T-helper 1 cell treated with Interleukin-12 subunit alpha and Interleukin-12 subunit beta and Interleukin-4 antibody, amounts not matched to agents 30 μg/mL and 1 μg/mL, for 36 hours (primary cell): ENCODE data around the gene ETV4.

ENCODE experiments used
- H3K27ac Mint-ChIP-seq: one replicate; pipeline ENCODE4 v1.8.0; 2021; ENCODE audit warnings: mild to moderate bottlenecking, mixed read lengths
- H3K27me3 Mint-ChIP-seq: one replicate; pipeline ENCODE4 v1.8.0; 2021; ENCODE audit warnings: low read depth, mixed read lengths
- H3K36me3 Mint-ChIP-seq: one replicate; pipeline ENCODE4 v1.8.0; 2021; ENCODE audit warnings: low read depth, mixed read lengths
- H3K4me1 Mint-ChIP-seq: one replicate; pipeline ENCODE4 v1.8.0; 2021; ENCODE audit warnings: low read depth, mixed read lengths
- H3K4me3 Mint-ChIP-seq: one replicate; pipeline ENCODE4 v1.8.0; 2021; ENCODE audit warnings: mild to moderate bottlenecking, moderate library complexity, mixed read lengths
- H3K9me3 Mint-ChIP-seq: one replicate; pipeline ENCODE4 v1.8.0; 2021; ENCODE audit warnings: mixed read lengths

The ETV4 gene

GRCh38 chr17:43578404-43578698 lies 32.2 kb upstream of the ETV4 start:
- peaks cover 8% of the 10 kb centered on the region for H3K27me3 Mint-ChIP-seq
- peak overlapping the region; percentile 56 for H3K27ac Mint-ChIP-seq
- no peaks in the 10 kb centered on the region for H3K36me3 Mint-ChIP-seq
- H3K4me1 Mint-ChIP-seq: peaks cover 22% of the 10 kb centered on the region
- H3K9me3 Mint-ChIP-seq: no peaks in the 10 kb centered on the region
- H3K4me3 Mint-ChIP-seq: no peak overlapping the region

- no peaks in the 10 kb centered on the region for H3K36me3 Mint-ChIP-seq
- peaks cover 5% of the 10 kb centered on the region for H3K27me3 Mint-ChIP-seq
- no peaks in the 10 kb centered on the region for H3K9me3 Mint-ChIP-seq
- no peak overlapping the region for H3K4me3 Mint-ChIP-seq
- peaks cover 22% of the 10 kb centered on the region for H3K4me1 Mint-ChIP-seq
- peak overlapping the region; percentile 53 for H3K27ac Mint-ChIP-seq
These were observed 31.7 kb upstream of the ETV4 start for GRCh38 chr17:43577664-43578403.

GRCh38 chr17:43576563-43577229 lies 30.6 kb upstream of the ETV4 start:
- peaks cover under 1% of the 10 kb centered on the region for H3K27me3 Mint-ChIP-seq
- H3K4me1 Mint-ChIP-seq: peaks cover 22% of the 10 kb centered on the region
- no peak overlapping the region for H3K4me3 Mint-ChIP-seq
- no peaks in the 10 kb centered on the region for H3K36me3 Mint-ChIP-seq
- no peaks in the 10 kb centered on the region for H3K9me3 Mint-ChIP-seq
- H3K27ac Mint-ChIP-seq: peak overlapping the region; percentile 8

- H3K27ac Mint-ChIP-seq: no peak overlapping the region
- no peak overlapping the region for H3K4me3 Mint-ChIP-seq
- no peaks in the 10 kb centered on the region for H3K9me3 Mint-ChIP-seq
- H3K27me3 Mint-ChIP-seq: no peaks in the 10 kb centered on the region
- H3K36me3 Mint-ChIP-seq: no peaks in the 10 kb centered on the region
- H3K4me1 Mint-ChIP-seq: peaks cover 21% of the 10 kb centered on the region
These were observed 28.9 kb upstream of the ETV4 start for GRCh38 chr17:43574896-43575525.

- Mint-ChIP-seq H3K4me3 (no peak overlapping the region), H3K36me3 (no peaks in the 10 kb centered on the region), H3K27ac (no peak overlapping the region), H3K9me3 (no peaks in the 10 kb centered on the region), H3K27me3 (no peaks in the 10 kb centered on the region), H3K4me1 (peaks cover 15% of the 10 kb centered on the region)
These were observed 28.2 kb upstream of the ETV4 start for GRCh38 chr17:43574348-43574747.

GRCh38 chr17:43573579-43574321 lies 27.6 kb upstream of the ETV4 start:
- Mint-ChIP-seq H3K27ac (no peak overlapping the region), H3K4me1 (peaks cover 9% of the 10 kb centered on the region), H3K36me3 (no peaks in the 10 kb centered on the region), H3K9me3 (no peaks in the 10 kb centered on the region), H3K27me3 (no peaks in the 10 kb centered on the region), H3K4me3 (no peak overlapping the region)

GRCh38 chr17:43572368-43572980 lies 26.3 kb upstream of the ETV4 start:
- Mint-ChIP-seq H3K4me1 (no peaks in the 10 kb centered on the region), H3K36me3 (no peaks in the 10 kb centered on the region), H3K9me3 (no peaks in the 10 kb centered on the region), H3K4me3 (no peak overlapping the region), H3K27ac (no peak overlapping the region), H3K27me3 (no peaks in the 10 kb centered on the region)

- Mint-ChIP-seq H3K9me3 (no peaks in the 10 kb centered on the region), H3K4me1 (no peaks in the 10 kb centered on the region), H3K27me3 (no peaks in the 10 kb centered on the region), H3K36me3 (no peaks in the 10 kb centered on the region), H3K27ac (no peak overlapping the region), H3K4me3 (no peak overlapping the region)
These were observed 24.4 kb upstream of the ETV4 start for GRCh38 chr17:43570518-43570928.

GRCh38 chr17:43568506-43569082 lies 22.5 kb upstream of the ETV4 start:
- Mint-ChIP-seq H3K27ac (no peak overlapping the region), H3K36me3 (no peaks in the 10 kb centered on the region), H3K27me3 (peaks cover 9% of the 10 kb centered on the region), H3K4me1 (no peaks in the 10 kb centered on the region), H3K9me3 (no peaks in the 10 kb centered on the region), H3K4me3 (no peak overlapping the region)

- Mint-ChIP-seq H3K36me3 (no peaks in the 10 kb centered on the region), H3K9me3 (no peaks in the 10 kb centered on the region), H3K4me1 (peaks cover 3% of the 10 kb centered on the region), H3K4me3 (no peak overlapping the region), H3K27ac (no peak overlapping the region), H3K27me3 (peaks cover 26% of the 10 kb centered on the region)
These were observed 17.8 kb upstream of the ETV4 start for GRCh38 chr17:43563600-43564594.

GRCh38 chr17:43562679-43563599 lies 16.8 kb upstream of the ETV4 start:
- Mint-ChIP-seq H3K36me3 (no peaks in the 10 kb centered on the region), H3K27me3 (peaks cover 26% of the 10 kb centered on the region), H3K27ac (peak overlapping the region; percentile 12), H3K4me1 (peaks cover 3% of the 10 kb centered on the region), H3K9me3 (no peaks in the 10 kb centered on the region), H3K4me3 (no peak overlapping the region)
